ENCODE data around the gene PAQR5.

GRCh38 chr15:69386284-69386683 is 87.6 kb downstream of the PAQR5 start:
- no peak for TF ChIP-seq CTCF (IDR thresholded peaks at IDR 0.05 in 2 of 3, conservative IDR thresholded peaks at IDR 0.05 in 1 of 3; ENCODE audit: borderline replicate concordance in 1 of 3, insufficient read depth in 1 of 3, low read depth in 2 of 3, low read length in 2 of 3)
- TF ChIP-seq EZH2 (IDR thresholded peaks at IDR 0.05): no peak
- no peak for TF ChIP-seq FOSL1 (IDR thresholded peaks at IDR 0.05; ENCODE audit: low read depth)
- TF ChIP-seq POLR2A (IDR thresholded peaks at IDR 0.05; ENCODE audit: borderline replicate concordance, extremely low read depth, insufficient read depth, insufficient read length): no peak
- TF ChIP-seq EZH2phosphoT487 (IDR thresholded peaks at IDR 0.05; ENCODE audit: borderline replicate concordance): no peak

Measured in HCT116 (cell line).